Mesendoderm (in vitro differentiated cells): ENCODE results near the gene HLCS.

Experiments
- DNase-seq: peaks from one replicate; pipeline ENCODE4 v3.0.0; 2013
- H2AK5ac ChIP-seq: 2 replicates; pipeline ENCODE4 v1.6.1; 2013; ENCODE audit warnings: low read length, inconsistent platforms
- H2BK120ac ChIP-seq: 2 replicates; pipeline ENCODE4 v1.6.1; 2013; ENCODE audit warnings: low read depth, mild to moderate bottlenecking, low read length, moderate library complexity, mixed read lengths
- H2BK15ac ChIP-seq: replicated peaks from 2 replicates; pipeline ENCODE4 v1.6.1; 2013; ENCODE audit warnings: low read depth, mild to moderate bottlenecking, moderate library complexity
- H2BK5ac ChIP-seq: 2 replicates; pipeline ENCODE4 v1.6.1; 2013; ENCODE audit warnings: low read length, inconsistent platforms
- H3K18ac ChIP-seq: 2 replicates; pipeline ENCODE4 v1.6.1; 2013; ENCODE audit warnings: mild to moderate bottlenecking, low read length, mixed read lengths
- H3K23ac ChIP-seq: one replicate; pipeline ENCODE4 v1.6.1; 2013; ENCODE audit warnings: low read length
- H3K27ac ChIP-seq: 2 replicates; pipeline ENCODE4 v1.5.1; 2013; ENCODE audit warnings: low read depth, mild to moderate bottlenecking, inconsistent platforms, low read length, moderate library complexity
- H3K27me3 ChIP-seq: 2 replicates; pipeline ENCODE4 v1.6.1; 2013; ENCODE audit warnings: low read length, control low read depth, mild to moderate bottlenecking, inconsistent platforms; ENCODE audit not compliant: insufficient read depth, poor library complexity
- H3K36me3 ChIP-seq: 2 replicates; pipeline ENCODE4 v1.6.1; 2013; ENCODE audit warnings: low read length, inconsistent platforms; ENCODE audit not compliant: control insufficient read depth, insufficient read depth
- H3K4ac ChIP-seq: one replicate; pipeline ENCODE4 v1.6.1; 2013; ENCODE audit warnings: low read depth, mild to moderate bottlenecking, low read length, moderate library complexity
- H3K4me1 ChIP-seq: 2 replicates; pipeline ENCODE4 v1.6.1; 2013; ENCODE audit warnings: low read depth, low read length, inconsistent platforms; ENCODE audit not compliant: control insufficient read depth
- H3K4me2 ChIP-seq: 2 replicates; pipeline ENCODE4 v1.6.1; 2013; ENCODE audit warnings: low read length
- H3K4me3 ChIP-seq: 2 replicates; pipeline ENCODE4 v1.5.1; 2013; ENCODE audit warnings: mild to moderate bottlenecking, low read length
- H3K56ac ChIP-seq: one replicate; pipeline ENCODE4 v1.6.1; 2013; ENCODE audit warnings: low read length
- H3K79me1 ChIP-seq: 2 replicates; pipeline ENCODE4 v1.6.1; 2013; ENCODE audit warnings: low read length, inconsistent platforms
- H3K79me2 ChIP-seq: 2 replicates; pipeline ENCODE4 v1.6.1; 2013; ENCODE audit warnings: mild to moderate bottlenecking, low read length; ENCODE audit not compliant: control insufficient read depth, insufficient read depth
- H3K9ac ChIP-seq: 2 replicates; pipeline ENCODE4 v1.6.1; 2013; ENCODE audit warnings: low read length, inconsistent platforms
- H4K5ac ChIP-seq: one replicate; pipeline ENCODE4 v1.6.1; 2013; ENCODE audit warnings: low read length
- H4K8ac ChIP-seq: one replicate; pipeline ENCODE4 v1.6.1; 2013; ENCODE audit warnings: low read depth, mild to moderate bottlenecking, control low read depth, low read length, moderate library complexity
- WGBS: extraction: QIAGEN DNeasy Blood & Tissue Kit; methylation state at CpG from one replicate; pipeline ENCODE4 v1.1.7; 2013; ENCODE audit warnings: low lambda C conversion rate, missing lambda C conversion rate; ENCODE audit not compliant: insufficient coverage; ENCODE audit errors: extremely low coverage; 5-methylcytosine and 5-hydroxymethylcytosine counted together

The HLCS gene

GRCh38 chr21:36734367-36735200 is 231.9 kb downstream of the HLCS start:
- Histone ChIP-seq H2AK5ac (no peak overlapping the region), H3K36me3 (no peaks in the 10 kb centered on the region), H3K56ac (no peak overlapping the region), H4K8ac (no peak overlapping the region), H2BK15ac (no peak overlapping the region), H3K4me1 (peaks cover 2% of the 10 kb centered on the region), H3K79me2 (no peaks in the 10 kb centered on the region), H3K4ac (no peak overlapping the region), H3K9ac (no peak overlapping the region), H4K5ac (no peak overlapping the region), H3K18ac (no peak overlapping the region), H2BK5ac (no peak overlapping the region), H3K27me3 (no peaks in the 10 kb centered on the region), H3K23ac (no peak overlapping the region), H3K27ac (no peak overlapping the region), H2BK120ac (no peak overlapping the region), H3K4me2 (no peak overlapping the region), H3K79me1 (no peaks in the 10 kb centered on the region), H3K4me3 (no peak overlapping the region)
- no peak for DNase-seq
- WGBS: no CpG with 5 or more reads among the region's 9 CpGs

GRCh38 chr21:36733857-36734256 is 232.6 kb downstream of the HLCS start:
- no CpG with 5 or more reads among the region's 6 CpGs for WGBS
- Histone ChIP-seq H3K4ac (no peak overlapping the region), H2BK5ac (no peak overlapping the region)

GRCh38 chr21:36732761-36733160 is 233.7 kb downstream of the HLCS start:
- Histone ChIP-seq H4K8ac (no peak overlapping the region), H3K27ac (no peak overlapping the region), H4K5ac (no peak overlapping the region), H3K36me3 (no peaks in the 10 kb centered on the region), H3K4ac (no peak overlapping the region), H3K79me1 (no peaks in the 10 kb centered on the region), H3K56ac (no peak overlapping the region), H3K18ac (no peak overlapping the region), H2BK5ac (no peak overlapping the region), H3K27me3 (no peaks in the 10 kb centered on the region), H3K4me1 (no peaks in the 10 kb centered on the region), H3K4me3 (no peak overlapping the region), H2AK5ac (no peak overlapping the region), H3K4me2 (no peak overlapping the region), H3K9ac (no peak overlapping the region), H3K79me2 (no peaks in the 10 kb centered on the region), H2BK15ac (no peak overlapping the region), H3K23ac (no peak overlapping the region), H2BK120ac (no peak overlapping the region)
- DNase-seq: no peak
- WGBS: no CpG with 5 or more reads among the region's 7 CpGs

More at GRCh38 chr21:36733857-36734256, 232.6 kb downstream of the HLCS start:
- Histone ChIP-seq H3K79me1 (no peaks in the 10 kb centered on the region), H2BK15ac (no peak overlapping the region), H3K4me1 (peaks cover 2% of the 10 kb centered on the region), H3K4me3 (no peak overlapping the region), H2AK5ac (no peak overlapping the region), H3K27me3 (no peaks in the 10 kb centered on the region), H3K18ac (no peak overlapping the region), H3K79me2 (no peaks in the 10 kb centered on the region), H3K23ac (no peak overlapping the region), H4K8ac (no peak overlapping the region), H4K5ac (no peak overlapping the region), H3K9ac (no peak overlapping the region), H3K4me2 (no peak overlapping the region), H2BK120ac (no peak overlapping the region), H3K27ac (no peak overlapping the region), H3K36me3 (no peaks in the 10 kb centered on the region), H3K56ac (no peak overlapping the region)
- no peak for DNase-seq

GRCh38 chr21:36732217-36732616 is 234.3 kb downstream of the HLCS start:
- Histone ChIP-seq H3K79me2 (no peaks in the 10 kb centered on the region), H3K79me1 (no peaks in the 10 kb centered on the region), H3K56ac (no peak overlapping the region), H3K36me3 (no peaks in the 10 kb centered on the region), H3K27me3 (no peaks in the 10 kb centered on the region), H3K4ac (no peak overlapping the region), H4K5ac (no peak overlapping the region), H3K18ac (no peak overlapping the region), H3K4me3 (no peak overlapping the region), H2BK120ac (no peak overlapping the region), H2BK15ac (no peak overlapping the region), H4K8ac (no peak overlapping the region), H3K4me1 (no peaks in the 10 kb centered on the region), H3K9ac (no peak overlapping the region), H2AK5ac (no peak overlapping the region), H3K23ac (no peak overlapping the region), H2BK5ac (no peak overlapping the region), H3K27ac (no peak overlapping the region), H3K4me2 (no peak overlapping the region)
- DNase-seq: no peak
- no CpG with 5 or more reads among the region's 14 CpGs for WGBS

GRCh38 chr21:36730291-36731281 is 235.9 kb downstream of the HLCS start:
- Histone ChIP-seq H2BK5ac (no peak overlapping the region), H3K4ac (no peak overlapping the region), H3K9ac (no peak overlapping the region), H3K4me1 (no peaks in the 10 kb centered on the region), H3K4me2 (no peak overlapping the region), H4K8ac (no peak overlapping the region), H3K56ac (no peak overlapping the region), H2BK120ac (no peak overlapping the region), H3K23ac (no peak overlapping the region), H4K5ac (no peak overlapping the region), H3K79me2 (no peaks in the 10 kb centered on the region), H3K79me1 (no peaks in the 10 kb centered on the region), H3K4me3 (no peak overlapping the region), H3K18ac (no peak overlapping the region), H2AK5ac (no peak overlapping the region), H2BK15ac (no peak overlapping the region), H3K27ac (no peak overlapping the region), H3K27me3 (no peaks in the 10 kb centered on the region), H3K36me3 (no peaks in the 10 kb centered on the region)
- DNase-seq: no peak
- no CpG with 5 or more reads among the region's 30 CpGs for WGBS
